ENCODE data around the gene PIK3C2G.

- TF ChIP-seq POLR2A (IDR thresholded peaks at IDR 0.05) (no peak), POLR2AphosphoS5 (IDR thresholded peaks at IDR 0.05) (no peak)
- TF ChIP-seq, protein P1, sequence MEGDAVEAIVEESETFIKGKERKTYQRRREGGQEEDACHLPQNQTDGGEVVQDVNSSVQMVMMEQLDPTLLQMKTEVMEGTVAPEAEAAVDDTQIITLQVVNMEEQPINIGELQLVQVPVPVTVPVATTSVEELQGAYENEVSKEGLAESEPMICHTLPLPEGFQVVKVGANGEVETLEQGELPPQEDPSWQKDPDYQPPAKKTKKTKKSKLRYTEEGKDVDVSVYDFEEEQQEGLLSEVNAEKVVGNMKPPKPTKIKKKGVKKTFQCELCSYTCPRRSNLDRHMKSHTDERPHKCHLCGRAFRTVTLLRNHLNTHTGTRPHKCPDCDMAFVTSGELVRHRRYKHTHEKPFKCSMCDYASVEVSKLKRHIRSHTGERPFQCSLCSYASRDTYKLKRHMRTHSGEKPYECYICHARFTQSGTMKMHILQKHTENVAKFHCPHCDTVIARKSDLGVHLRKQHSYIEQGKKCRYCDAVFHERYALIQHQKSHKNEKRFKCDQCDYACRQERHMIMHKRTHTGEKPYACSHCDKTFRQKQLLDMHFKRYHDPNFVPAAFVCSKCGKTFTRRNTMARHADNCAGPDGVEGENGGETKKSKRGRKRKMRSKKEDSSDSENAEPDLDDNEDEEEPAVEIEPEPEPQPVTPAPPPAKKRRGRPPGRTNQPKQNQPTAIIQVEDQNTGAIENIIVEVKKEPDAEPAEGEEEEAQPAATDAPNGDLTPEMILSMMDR (IDR thresholded peaks at IDR 0.05), result no peak
Measured at GRCh38 chr12:18239526-18239925, 21.8 kb upstream of the PIK3C2G start.

Data from stomach (tissue), 4 donors.